Endothelial cell of umbilical vein (primary cell): ENCODE measurements around the gene GRPEL1. TPM values are rescaled to one million over a fixed set of nuclear protein-coding genes. Genes with fewer than 3 reads are reported as not detected.

ENCODE experiments used
- BruUV-seq: library from RNA; stranded (reverse); fragments of 400-500 nt; replicated peaks from 2 replicates; lab custom pipeline; 2021; lab: Mats Ljungman, UMichigan
- CTCF ChIA-PET: fragments of 300-600, 350-600 bp; sonication (Branson Sonifier 250); formaldehyde crosslinking; loops from one replicate; lab custom pipeline; 2021; ENCODE audit warnings: antibody characterized with exemption, inconsistent platforms; lab: Charles Lee
- POLR2A ChIA-PET: fragments of 300-600, 350-600 bp; sonication (Branson Sonifier 250); formaldehyde crosslinking; loops from one replicate; lab custom pipeline; 2021; ENCODE audit warnings: antibody characterized with exemption, inconsistent platforms; lab: Charles Lee
- DNase-seq: peaks from one replicate; pipeline ENCODE4 v3.0.0-alpha.2; 2011; ENCODE audit warnings: low read depth, low spot score
- FAIRE-seq: peaks from 2 replicates; lab custom pipeline; 2011; peaks lifted over from hg19 to GRCh38; lab: Jason Lieb, UNC
- H2AFZ ChIP-seq: 2 replicates; pipeline ENCODE4 v1.6.0; 2012; ENCODE audit warnings: low read depth, low read length, control low read depth, inconsistent platforms
- H3K27ac ChIP-seq: 2 replicates; pipeline ENCODE4 v1.5.1; 2011; ENCODE audit warnings: low read depth, mild to moderate bottlenecking, control low read depth, low read length, moderate library complexity; ENCODE audit not compliant: insufficient read depth
- H3K27me3 ChIP-seq, 2 experiments: 2 replicates each; pipeline versions ENCODE4 v1.6.0 to v1.6.1; 2011; ENCODE audit warnings: low read length in 2 of 2, mixed read lengths in 1 of 2; ENCODE audit not compliant: control insufficient read depth in 2 of 2, insufficient read depth in 2 of 2
- H3K36me3 ChIP-seq, 2 experiments: 2 replicates in 1 of 2; 3 replicates in 1 of 2; pipeline ENCODE4 v1.5.1; 2011; ENCODE audit warnings: low read length in 2 of 2, mild to moderate bottlenecking in 1 of 2, moderate library complexity in 1 of 2; ENCODE audit not compliant: control insufficient read depth in 2 of 2, insufficient read depth in 2 of 2; ENCODE audit errors: extremely low read depth in 1 of 2
- H3K4me1 ChIP-seq: 3 replicates; pipeline ENCODE4 v1.5.1; 2011; ENCODE audit warnings: mild to moderate bottlenecking, low read length; ENCODE audit not compliant: control insufficient read depth, insufficient read depth; ENCODE audit errors: extremely low read depth
- H3K4me2 ChIP-seq: 2 replicates; pipeline ENCODE4 v1.6.1; 2011; ENCODE audit warnings: low read length, control low read depth, mixed read lengths; ENCODE audit not compliant: insufficient read depth
- H3K4me3 ChIP-seq, 3 experiments: fragments of 200-600 bp in 1 of 3; sonication (generic), shearing (Covaris generic) in 1 of 3; replicated peaks in 1 of 3; 2 replicates each; pipeline ENCODE4 v1.5.1; 2011 to 2016; ENCODE audit warnings: control low read depth in 3 of 3, low read length in 3 of 3, mild to moderate bottlenecking in 2 of 3, inconsistent platforms in 1 of 3, low read depth in 1 of 3, moderate library complexity in 1 of 3; ENCODE audit not compliant: insufficient read depth in 1 of 3
- H3K79me2 ChIP-seq: 2 replicates; pipeline ENCODE4 v1.6.0; 2012; ENCODE audit warnings: low read length, inconsistent platforms; ENCODE audit not compliant: control insufficient read depth, insufficient read depth
- H3K9ac ChIP-seq: replicated peaks from 2 replicates; pipeline ENCODE3; 2011; ENCODE audit warnings: low read length, control low read depth; ENCODE audit not compliant: insufficient read depth; ENCODE audit errors: extremely low read depth
- H3K9me1 ChIP-seq: replicated peaks from 3 replicates; pipeline ENCODE4 v1.6.0; 2011; ENCODE audit warnings: mild to moderate bottlenecking, low read length; ENCODE audit not compliant: control insufficient read depth, insufficient read depth; ENCODE audit errors: extremely low read depth
- H3K9me3 ChIP-seq: replicated peaks from 2 replicates; pipeline ENCODE4 v1.5.1; 2012; ENCODE audit warnings: low read length, inconsistent platforms; ENCODE audit not compliant: control insufficient read depth, insufficient read depth
- H4K20me1 ChIP-seq: replicated peaks from 2 replicates; pipeline ENCODE3; 2011; ENCODE audit warnings: mild to moderate bottlenecking, low read length; ENCODE audit not compliant: control insufficient read depth, insufficient read depth; ENCODE audit errors: extremely low read depth
- EZH2 ChIP-seq: IDR thresholded peaks from 2 replicates; pipeline ENCODE4 v1.6.1; 2012; ENCODE audit warnings: borderline replicate concordance, low read depth, mild to moderate bottlenecking, moderate library complexity, low read length, inconsistent platforms; ENCODE audit not compliant: severe bottlenecking
- FOS ChIP-seq: IDR thresholded peaks from 2 replicates; pipeline ENCODE4 v1.6.1; 2011; ENCODE audit warnings: mild to moderate bottlenecking, low read length, moderate library complexity, borderline replicate concordance; ENCODE audit not compliant: insufficient read depth
- GATA2 ChIP-seq: IDR thresholded peaks from 2 replicates; pipeline ENCODE4 v1.7.0; 2011; ENCODE audit warnings: low read depth, mild to moderate bottlenecking, moderate library complexity, mixed read lengths, low read length; ENCODE audit not compliant: insufficient read length, insufficient read depth
- JUN ChIP-seq: IDR thresholded peaks from 2 replicates; pipeline ENCODE4 v1.6.1; 2011; ENCODE audit warnings: borderline replicate concordance, low read depth; ENCODE audit not compliant: insufficient read length, insufficient read depth
- MYC ChIP-seq: IDR thresholded peaks from one replicate; pipeline ENCODE4 v1.6.1; 2011; ENCODE audit warnings: mild to moderate bottlenecking, low read depth, low read length
- POLR2A ChIP-seq: IDR thresholded peaks from 2 replicates; pipeline ENCODE4 v1.6.1; 2012; ENCODE audit warnings: low read depth, mild to moderate bottlenecking, control low read depth, low read length
- POLR2AphosphoS5 ChIP-seq: IDR thresholded peaks from 2 replicates; pipeline ENCODE4 v1.6.1; 2012; ENCODE audit warnings: low read depth, mild to moderate bottlenecking, control low read depth, low read length, moderate library complexity; ENCODE audit not compliant: insufficient read depth
- dilution Hi-C: fragments of 300-500 bp; cut with MboI; formaldehyde crosslinking; loops from one replicate; pipeline ENCODE4 v1.15.0; 2019; ENCODE audit warnings: low sequenced_read_pairs; ENCODE audit not compliant: extremely low pct_ligation_motif_present
- intact Hi-C: fragments of 100-400 bp; cut with micrococcal nuclease; formaldehyde crosslinking; loops from one replicate; pipeline ENCODE4 v1.10.0; 2022
- polyA plus RNA-seq, 4 experiments: library from polyadenylated mRNA; depleted of rRNA in 3 of 4; stranded (reverse) in 3 of 4; unstranded in 1 of 4; fragments of >200 nt; gene quantifications; 2 replicates each; pipeline versions ENCODE4 v1.2.1 to v1.2.3, GENCODE V29; 2011 to 2012; ENCODE audit warnings: missing spikeins in 1 of 4
- total RNA-seq: library from RNA; stranded (reverse); gene quantifications from 2 replicates; pipeline ENCODE4 v1.2.3, GENCODE V29; 2021
- TF ChIP-seq, protein P1 (sequence below): IDR thresholded peaks from 2 replicates; pipeline ENCODE4 v1.6.1; 2011; ENCODE audit not compliant: insufficient read depth, insufficient read length
- TF ChIP-seq, protein P2 (sequence below), 2 donors: IDR thresholded peaks; 1 replicate in 1 of 2; 2 replicates in 1 of 2; pipeline ENCODE4 v1.5.1; 2011; ENCODE audit warnings: low read length in 2 of 2, mild to moderate bottlenecking in 2 of 2, moderate library complexity in 2 of 2, control low read depth in 1 of 2, inconsistent platforms in 1 of 2, low read depth in 1 of 2; ENCODE audit not compliant: insufficient read depth in 1 of 2; ENCODE audit errors: extremely low read depth in 1 of 2

The GRPEL1 gene
- total and polyA plus RNA-seq, 2 donors (not counting 3 experiments of a cell fraction or from before 2014, with no cell fraction given) = 17.3 to 42.6 TPM

DNA sequence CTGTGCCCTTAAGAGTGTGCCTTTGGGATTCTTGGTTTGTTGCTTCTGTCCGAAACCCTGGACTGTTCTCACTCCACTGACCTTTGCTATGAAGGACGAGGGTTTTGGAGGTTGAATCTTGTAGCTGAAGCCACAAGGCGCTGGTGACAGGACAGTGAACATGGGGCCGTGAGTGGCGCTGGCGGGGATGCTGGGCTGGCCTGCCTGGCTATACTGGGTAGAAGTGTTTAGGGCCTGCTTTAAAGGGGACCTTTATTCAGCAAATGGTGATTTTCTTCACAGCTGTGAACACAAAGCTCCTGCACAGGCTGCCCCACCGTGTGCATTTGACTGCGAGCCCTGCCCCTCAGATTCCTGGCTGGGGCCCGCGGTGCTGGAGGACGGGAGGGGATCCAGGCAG is 51.8 kb downstream of the GRPEL1 start:
- H3K4me3 ChIP-seq = no peak overlapping the region
- H3K4me1 ChIP-seq = no peaks in the 10 kb centered on the region
- no peak overlapping the region for H3K9ac ChIP-seq
- H2AFZ ChIP-seq = no peak overlapping the region
- no peaks in the 10 kb centered on the region for H3K79me2 ChIP-seq
- dilution Hi-C loops = no loop called here
- H3K27ac ChIP-seq = no peak overlapping the region
- ChIA-PET CTCF (no interaction called here), POLR2A (no interaction called here)
- H3K27me3 ChIP-seq = no peaks in the 10 kb centered on the region
- no peak for FAIRE-seq
- TF ChIP-seq EZH2 = no peak
- no peak for TF ChIP-seq POLR2A
- no peak for TF ChIP-seq MYC
- no peak for TF ChIP-seq JUN
- TF ChIP-seq, protein P1, sequence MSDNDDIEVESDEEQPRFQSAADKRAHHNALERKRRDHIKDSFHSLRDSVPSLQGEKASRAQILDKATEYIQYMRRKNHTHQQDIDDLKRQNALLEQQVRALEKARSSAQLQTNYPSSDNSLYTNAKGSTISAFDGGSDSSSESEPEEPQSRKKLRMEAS = no peak
- no peak for TF ChIP-seq GATA2
- TF ChIP-seq FOS = no peak
- TF ChIP-seq, protein P2, sequence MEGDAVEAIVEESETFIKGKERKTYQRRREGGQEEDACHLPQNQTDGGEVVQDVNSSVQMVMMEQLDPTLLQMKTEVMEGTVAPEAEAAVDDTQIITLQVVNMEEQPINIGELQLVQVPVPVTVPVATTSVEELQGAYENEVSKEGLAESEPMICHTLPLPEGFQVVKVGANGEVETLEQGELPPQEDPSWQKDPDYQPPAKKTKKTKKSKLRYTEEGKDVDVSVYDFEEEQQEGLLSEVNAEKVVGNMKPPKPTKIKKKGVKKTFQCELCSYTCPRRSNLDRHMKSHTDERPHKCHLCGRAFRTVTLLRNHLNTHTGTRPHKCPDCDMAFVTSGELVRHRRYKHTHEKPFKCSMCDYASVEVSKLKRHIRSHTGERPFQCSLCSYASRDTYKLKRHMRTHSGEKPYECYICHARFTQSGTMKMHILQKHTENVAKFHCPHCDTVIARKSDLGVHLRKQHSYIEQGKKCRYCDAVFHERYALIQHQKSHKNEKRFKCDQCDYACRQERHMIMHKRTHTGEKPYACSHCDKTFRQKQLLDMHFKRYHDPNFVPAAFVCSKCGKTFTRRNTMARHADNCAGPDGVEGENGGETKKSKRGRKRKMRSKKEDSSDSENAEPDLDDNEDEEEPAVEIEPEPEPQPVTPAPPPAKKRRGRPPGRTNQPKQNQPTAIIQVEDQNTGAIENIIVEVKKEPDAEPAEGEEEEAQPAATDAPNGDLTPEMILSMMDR (IDR thresholded peaks at IDR 0.05; ENCODE audit: extremely low read depth in 1 of 2, insufficient read depth in 1 of 2, low read depth in 1 of 2, low read length in 2 of 2) = no peak
- no peak for TF ChIP-seq POLR2AphosphoS5
- intact Hi-C loops = no loop called here
- H3K9me3 ChIP-seq = no peaks in the 10 kb centered on the region
- no peak for DNase-seq
- H3K4me2 ChIP-seq = no peak overlapping the region
- no TSS peak for BruUV-seq
- no peaks in the 10 kb centered on the region for H4K20me1 ChIP-seq
- H3K36me3 ChIP-seq = peaks cover 1 to 16% of the 10 kb centered on the region in 2 experiments
- H3K9me1 ChIP-seq = no peaks in the 10 kb centered on the region
